Lower leg skin (tissue), 4 donors: Measurements from ENCODE around the gene ZNF429. TPM values are rescaled to one million over a fixed set of nuclear protein-coding genes. Genes with fewer than 3 reads are reported as not detected.
"Not testable (repeated sequence)": the region's sequence is repeated elsewhere in the genome, so short reads cannot be mapped to it uniquely, and the experiment has no call there.

Experiments used
- DNase-seq, 2 donors: peaks; one replicate each; pipeline ENCODE4 v3.0.0-alpha.2; 2019; ENCODE audit warnings: low spot score in 2 of 2
- H3K4me3 ChIP-seq: fragments of 200-600 bp; sonication (generic); 2 replicates; pipeline ENCODE4 v1.5.1; 2017; ENCODE audit warnings: mild to moderate bottlenecking, low read depth; ENCODE audit not compliant: poor library complexity, severe bottlenecking
- POLR2A ChIP-seq, 2 donors: fragments of 450-650 bp; IDR thresholded peaks; one replicate each; pipeline ENCODE4 v1.6.1; 2016 to 2017; ENCODE audit warnings: antibody characterized with exemption in 2 of 2, mild to moderate bottlenecking in 1 of 2, moderate library complexity in 1 of 2
- WGBS, 2 donors: methylation state at CpG; one replicate each; pipeline ENCODE4 v1.1.5; 2018; 5-methylcytosine and 5-hydroxymethylcytosine counted together
- intact Hi-C: fragments of 100-400 bp; cut with DNase I; formaldehyde crosslinking; loops from one replicate; pipeline ENCODE4 v1.15.0; 2023; ENCODE audit warnings: low total_unique reads
- total RNA-seq, 4 donors: library from RNA; depleted of rRNA; stranded (reverse); fragments of >200 nt; gene quantifications; one replicate each; pipeline ENCODE4 v1.1.0, GENCODE V29; 2016
- TF ChIP-seq, protein P1 (sequence below), 3 donors: fragments of 450-650 bp; IDR thresholded peaks; one replicate each; pipeline ENCODE4 v1.5.1; 2016; ENCODE audit warnings: antibody characterized with exemption in 3 of 3, mild to moderate bottlenecking in 3 of 3, moderate library complexity in 2 of 3

The ZNF429 gene
- total RNA-seq, 4 donors from 2014 or later = 5.0 to 14.9 (median 11.8) TPM

DNA sequence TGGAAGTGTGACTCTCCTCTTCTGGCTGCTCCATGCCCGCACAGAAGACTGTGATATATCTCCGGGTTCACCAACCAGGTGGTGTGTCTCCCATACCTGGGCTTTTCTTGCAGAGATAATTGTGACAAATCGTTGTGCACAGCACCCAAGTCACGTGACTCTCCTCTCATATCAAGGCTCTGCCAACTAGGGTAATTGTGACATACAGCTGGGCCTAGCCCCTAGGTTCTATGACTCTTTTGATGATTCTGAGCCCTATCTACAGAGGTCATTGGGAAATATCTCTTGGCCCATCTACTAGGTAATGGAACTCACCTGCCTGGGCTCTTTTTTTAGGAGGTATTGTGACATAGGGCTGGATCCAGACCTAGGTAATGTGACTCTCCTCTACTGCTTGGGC lies 89.8 kb downstream of the ZNF429 start:
- H3K4me3 ChIP-seq = no peak overlapping the region
- TF ChIP-seq POLR2A (IDR thresholded peaks at IDR 0.05) = no peak
- TF ChIP-seq, protein P1, sequence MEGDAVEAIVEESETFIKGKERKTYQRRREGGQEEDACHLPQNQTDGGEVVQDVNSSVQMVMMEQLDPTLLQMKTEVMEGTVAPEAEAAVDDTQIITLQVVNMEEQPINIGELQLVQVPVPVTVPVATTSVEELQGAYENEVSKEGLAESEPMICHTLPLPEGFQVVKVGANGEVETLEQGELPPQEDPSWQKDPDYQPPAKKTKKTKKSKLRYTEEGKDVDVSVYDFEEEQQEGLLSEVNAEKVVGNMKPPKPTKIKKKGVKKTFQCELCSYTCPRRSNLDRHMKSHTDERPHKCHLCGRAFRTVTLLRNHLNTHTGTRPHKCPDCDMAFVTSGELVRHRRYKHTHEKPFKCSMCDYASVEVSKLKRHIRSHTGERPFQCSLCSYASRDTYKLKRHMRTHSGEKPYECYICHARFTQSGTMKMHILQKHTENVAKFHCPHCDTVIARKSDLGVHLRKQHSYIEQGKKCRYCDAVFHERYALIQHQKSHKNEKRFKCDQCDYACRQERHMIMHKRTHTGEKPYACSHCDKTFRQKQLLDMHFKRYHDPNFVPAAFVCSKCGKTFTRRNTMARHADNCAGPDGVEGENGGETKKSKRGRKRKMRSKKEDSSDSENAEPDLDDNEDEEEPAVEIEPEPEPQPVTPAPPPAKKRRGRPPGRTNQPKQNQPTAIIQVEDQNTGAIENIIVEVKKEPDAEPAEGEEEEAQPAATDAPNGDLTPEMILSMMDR (IDR thresholded peaks at IDR 0.05) = no peak
- DNase-seq = no peak
- intact Hi-C loops = no loop called here
- 66 to 68% methylated on average over 4 of the region's 4 CpGs for WGBS, 2 donors

DNA sequence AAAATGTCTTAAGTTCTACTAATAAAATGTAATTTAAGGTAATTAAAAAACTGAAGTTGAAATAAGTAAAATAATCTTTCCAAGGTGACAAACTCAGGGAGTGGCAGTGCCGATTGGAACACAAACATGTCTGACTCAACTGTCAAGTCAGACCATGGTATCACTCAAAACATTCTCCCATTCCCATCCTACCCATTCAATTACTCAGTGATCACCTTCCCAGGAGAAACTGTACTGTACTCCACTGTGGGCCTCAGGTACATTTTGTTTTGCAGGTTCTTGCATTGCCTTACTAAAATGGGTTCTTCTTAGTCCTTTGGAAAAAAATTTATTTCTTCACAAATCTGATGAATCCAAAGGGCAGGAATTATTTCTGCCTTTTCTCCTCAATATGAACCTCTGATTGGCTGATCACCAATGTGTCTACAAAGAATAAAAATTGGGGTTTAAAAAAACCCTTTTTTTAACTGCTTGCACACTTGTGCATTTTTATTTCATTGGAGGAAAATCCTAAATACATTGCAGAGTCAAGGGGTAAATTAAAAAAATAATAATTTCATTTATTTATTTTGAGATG lies 96.8 kb downstream of the ZNF429 start:
- DNase-seq = no peak
- no peak for TF ChIP-seq POLR2A (IDR thresholded peaks at IDR 0.05)
- TF ChIP-seq, protein P1 (IDR thresholded peaks at IDR 0.05) = no peak
- no peak overlapping the region for H3K4me3 ChIP-seq
- intact Hi-C loops = loop anchor here (2.0 kb wide), 1 partner anchor 35 kb away; no protein-coding TSS in a partner anchor
- WGBS, 2 donors = 66 to 79% methylated on average over 1 of the region's 1 CpG

DNA sequence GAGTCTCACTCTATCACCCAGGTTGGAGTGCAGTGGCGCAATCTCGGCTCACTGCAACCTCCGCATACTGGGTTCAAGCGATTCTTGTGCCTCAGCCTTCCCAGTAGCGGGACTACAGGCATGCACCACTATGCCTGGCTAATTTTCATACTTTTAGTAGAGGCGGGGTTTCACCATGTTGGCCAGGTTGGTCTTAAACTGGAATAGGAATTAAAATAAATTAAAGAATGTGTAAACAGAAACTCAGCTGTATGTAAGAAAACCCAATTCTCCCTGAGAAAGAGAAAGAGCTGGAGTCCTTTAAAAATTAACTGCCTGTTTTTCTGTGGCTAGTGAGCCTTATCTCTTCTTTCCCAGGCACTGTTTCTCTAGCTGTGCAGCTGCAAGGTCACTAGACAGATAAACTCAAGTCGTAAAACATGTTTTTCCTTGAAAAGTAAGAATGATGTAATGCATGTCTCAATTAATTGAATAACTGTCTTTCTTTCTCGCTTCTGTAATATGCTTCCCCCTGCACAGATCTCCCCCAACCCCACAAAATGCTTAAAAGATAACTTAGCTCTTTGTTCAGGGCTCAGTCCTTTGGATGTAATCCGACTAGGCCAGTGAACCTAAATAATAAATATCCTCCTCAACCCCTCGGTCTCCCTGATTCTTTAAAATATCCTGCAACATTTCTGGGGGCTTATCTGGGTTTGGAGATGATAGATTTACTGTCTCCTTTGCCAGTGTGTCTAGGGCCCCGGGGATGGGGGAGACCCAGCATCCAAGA lies 97.4 kb downstream of the ZNF429 start:
- 68 to 73% methylated on average over 11 of the region's 11 CpGs for WGBS, 2 donors
- intact Hi-C loops = loop anchor here (2.0 kb wide), 1 partner anchor 34 kb away; no protein-coding TSS in a partner anchor
- not testable (repeated sequence) for DNase-seq, H3K4me3 ChIP-seq

DNA sequence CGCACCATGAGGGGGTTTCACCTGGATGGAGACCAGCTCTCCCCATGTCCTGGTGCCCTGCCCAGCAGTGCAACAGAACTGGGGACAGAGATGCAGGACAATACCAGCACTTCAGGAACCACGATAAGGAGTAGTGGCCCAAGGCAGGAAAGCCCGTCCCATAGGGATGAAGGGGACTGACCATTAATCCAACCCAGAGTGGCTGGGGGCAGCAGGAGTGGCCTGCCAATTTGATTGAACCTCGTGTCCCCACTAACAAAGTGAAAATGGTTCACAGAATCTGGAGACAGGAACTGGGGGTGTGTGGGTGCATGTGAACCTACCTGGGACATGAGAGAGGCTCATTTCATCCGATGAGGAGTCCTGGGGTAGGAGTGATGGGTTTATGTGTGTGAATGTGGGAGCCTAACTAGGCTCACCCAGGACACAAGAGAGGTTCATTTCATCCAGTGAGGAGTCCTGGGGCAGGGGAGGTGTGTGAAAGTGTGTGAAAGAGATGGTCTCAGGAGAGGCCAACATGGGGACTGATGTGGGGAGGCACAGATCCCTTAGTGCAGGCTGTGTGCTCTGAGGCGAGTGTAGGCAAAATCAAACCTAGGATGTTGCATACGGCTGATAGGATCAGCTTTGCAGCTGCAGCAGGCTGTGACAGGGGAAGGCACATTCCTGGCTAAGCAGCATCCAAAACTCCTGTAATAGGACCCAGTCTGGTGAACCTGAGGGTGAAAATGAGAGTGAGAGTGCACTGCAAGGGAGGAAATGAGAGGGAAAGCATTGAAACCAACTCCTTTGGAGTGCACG lies 98.2 kb downstream of the ZNF429 start:
- no peak for TF ChIP-seq POLR2A (IDR thresholded peaks at IDR 0.05)
- TF ChIP-seq, protein P1 (IDR thresholded peaks at IDR 0.05) = no peak
- intact Hi-C loops = loop anchor here (2.0 kb wide), 1 partner anchor 33 kb away; no protein-coding TSS in a partner anchor
- DNase-seq = no peak
- 41 to 50% methylated on average over 8 of the region's 8 CpGs for WGBS, 2 donors
- H3K4me3 ChIP-seq = no peak overlapping the region

DNA sequence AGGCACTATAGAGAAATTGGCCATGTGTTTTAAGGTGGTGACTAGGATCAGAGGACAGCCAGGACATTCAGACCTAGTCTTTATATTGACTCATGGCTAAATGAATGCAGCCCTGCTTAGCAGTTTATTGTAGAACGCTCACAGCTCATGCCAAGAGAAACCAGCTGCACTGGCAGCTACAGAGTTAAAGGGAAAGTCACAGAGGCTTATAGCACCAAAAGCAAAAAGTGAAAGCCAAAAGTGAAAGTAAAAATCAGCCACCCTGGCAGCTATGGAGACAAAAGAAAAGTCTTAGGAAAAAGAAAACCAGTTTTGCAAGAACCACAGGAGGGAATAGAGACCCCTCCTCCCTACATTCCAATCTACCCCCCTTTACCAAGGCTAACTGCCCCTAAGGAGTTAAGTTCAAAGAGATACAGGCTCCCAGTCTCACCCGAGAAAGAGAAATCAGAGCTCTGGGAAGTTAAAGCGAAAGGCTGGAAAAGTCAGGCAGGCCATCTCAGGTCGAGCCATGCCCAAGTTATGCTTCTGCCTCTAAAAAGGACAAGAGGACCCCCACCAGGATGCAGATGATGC lies 99.0 kb downstream of the ZNF429 start:
- intact Hi-C loops = no loop called here
- 0 to 1% methylated on average over 4 of the region's 4 CpGs for WGBS, 2 donors
- peak overlapping the region; percentile 18 for H3K4me3 ChIP-seq
- TF ChIP-seq POLR2A (IDR thresholded peaks at IDR 0.05) = no peak
- TF ChIP-seq, protein P1 (IDR thresholded peaks at IDR 0.05) = no peak
- no peak for DNase-seq

Other genes starting within 250 kb of the ZNF429 start
- gene ZNF708, start 176.2 kb upstream of the ZNF429 start, total RNA-seq = 1 to 10 TPM; 3.1 to 6.6 (median 3.4) TPM
- gene ZNF738, start 146.6 kb upstream of the ZNF429 start, total RNA-seq = 1 to 10 TPM in 3 of 4 donors, under 1 TPM in 1; 0.34 to 4.5 (median 2.1) TPM
- 10 to 100 TPM in 3 of 4 donors, 1 to 10 TPM in 1; 7.8 to 25.5 (median 16.2) TPM for gene ZNF493, start 108.5 kb upstream of the ZNF429 start, total RNA-seq